H9 (cell line): ENCODE data around the gene ZSWIM5. TPM values are rescaled to one million over a fixed set of nuclear protein-coding genes. Genes with fewer than 3 reads are reported as not detected.

ENCODE experiments used
- DNase-seq: peaks from one replicate; pipeline ENCODE4 v3.0.0-alpha.2; 2017
- H2AFZ ChIP-seq: one replicate; pipeline ENCODE4 v1.6.1; 2013; ENCODE audit warnings: mild to moderate bottlenecking, low read length, control low read depth, moderate library complexity
- H2AK5ac ChIP-seq: 2 replicates; pipeline ENCODE4 v1.6.1; 2013; ENCODE audit warnings: low read length, control low read depth, mixed read lengths; ENCODE audit not compliant: insufficient read length
- H2BK120ac ChIP-seq: one replicate; pipeline ENCODE4 v1.6.1; 2013; ENCODE audit warnings: low read depth, mild to moderate bottlenecking, low read length, control low read depth, inconsistent platforms; ENCODE audit not compliant: poor library complexity, severe bottlenecking
- H2BK12ac ChIP-seq: 2 replicates; pipeline ENCODE4 v1.6.1; 2013; ENCODE audit warnings: low read length, control low read depth, mixed read lengths, low read depth; ENCODE audit not compliant: insufficient read length
- H2BK15ac ChIP-seq: 2 replicates; pipeline ENCODE4 v1.6.1; 2013; ENCODE audit warnings: low read depth, low read length, control low read depth
- H2BK20ac ChIP-seq: one replicate; pipeline ENCODE4 v1.6.1; 2013; ENCODE audit warnings: low read depth, mild to moderate bottlenecking, low read length, control low read depth, inconsistent platforms; ENCODE audit not compliant: poor library complexity, severe bottlenecking
- H2BK5ac ChIP-seq: 2 replicates; pipeline ENCODE4 v1.6.1; 2013; ENCODE audit warnings: low read length, control low read depth, mixed read lengths; ENCODE audit not compliant: insufficient read length
- H3K14ac ChIP-seq: 2 replicates; pipeline ENCODE4 v1.6.1; 2013; ENCODE audit warnings: low read length, control low read depth; ENCODE audit not compliant: insufficient read depth
- H3K18ac ChIP-seq: 2 replicates; pipeline ENCODE4 v1.6.1; 2013; ENCODE audit warnings: low read depth, mild to moderate bottlenecking, mixed read lengths, low read length, control low read depth; ENCODE audit not compliant: insufficient read length
- H3K23ac ChIP-seq: 2 replicates; pipeline ENCODE4 v1.6.1; 2013; ENCODE audit warnings: low read length, control low read depth, mixed read lengths, low read depth; ENCODE audit not compliant: insufficient read length
- H3K23me2 ChIP-seq: 2 replicates; pipeline ENCODE4 v1.6.1; 2013; ENCODE audit warnings: low read depth, mild to moderate bottlenecking, mixed read lengths, low read length, control low read depth; ENCODE audit not compliant: insufficient read length, poor library complexity, severe bottlenecking
- H3K27ac ChIP-seq: 2 replicates; pipeline ENCODE4 v1.5.1; 2013; ENCODE audit warnings: low read length, control low read depth, mixed read lengths, low read depth; ENCODE audit not compliant: insufficient read length
- H3K27me3 ChIP-seq: 2 replicates; pipeline ENCODE4 v1.6.1; 2013; ENCODE audit warnings: low read length, control low read depth, inconsistent platforms; ENCODE audit not compliant: insufficient read depth
- H3K4ac ChIP-seq: 2 replicates; pipeline ENCODE4 v1.6.1; 2013; ENCODE audit warnings: low read depth, mild to moderate bottlenecking, control low read depth, inconsistent platforms, low read length, moderate library complexity
- H3K4me1 ChIP-seq: 2 replicates; pipeline ENCODE4 v1.6.1; 2013; ENCODE audit warnings: low read length, control low read depth, inconsistent platforms; ENCODE audit not compliant: insufficient read depth
- H3K4me2 ChIP-seq: 2 replicates; pipeline ENCODE4 v1.6.1; 2013; ENCODE audit warnings: low read length, control low read depth, mixed read lengths; ENCODE audit not compliant: insufficient read length, insufficient read depth
- H3K56ac ChIP-seq: 2 replicates; pipeline ENCODE4 v1.6.1; 2013; ENCODE audit warnings: low read depth, mild to moderate bottlenecking, mixed read lengths, low read length, control low read depth; ENCODE audit not compliant: insufficient read length
- H3K79me1 ChIP-seq: 2 replicates; pipeline ENCODE4 v1.6.1; 2013; ENCODE audit warnings: low read depth, mild to moderate bottlenecking, moderate library complexity, low read length, control low read depth, inconsistent platforms; ENCODE audit not compliant: insufficient read depth, poor library complexity, severe bottlenecking
- H3K79me2 ChIP-seq: 2 replicates; pipeline ENCODE4 v1.6.1; 2013; ENCODE audit warnings: low read length, control low read depth, inconsistent platforms; ENCODE audit not compliant: insufficient read depth
- H3K9ac ChIP-seq: 2 replicates; pipeline ENCODE4 v1.6.1; 2013; ENCODE audit warnings: low read length, control low read depth, mixed read lengths; ENCODE audit not compliant: insufficient read length; ENCODE audit errors: extremely low read depth
- H3K9me3 ChIP-seq: one replicate; pipeline ENCODE4 v1.6.1; 2013; ENCODE audit warnings: low read depth, low read length, inconsistent platforms; ENCODE audit not compliant: control insufficient read depth
- H3T11ph ChIP-seq: one replicate; pipeline ENCODE4 v1.6.1; 2013; ENCODE audit warnings: mild to moderate bottlenecking, low read length, control low read depth, inconsistent platforms
- H4K20me1 ChIP-seq: one replicate; pipeline ENCODE4 v1.6.1; 2013; ENCODE audit not compliant: control insufficient read depth, insufficient read length, insufficient read depth
- H4K5ac ChIP-seq: 2 replicates; pipeline ENCODE4 v1.6.1; 2013; ENCODE audit warnings: low read depth, mild to moderate bottlenecking, mixed read lengths, low read length, control low read depth; ENCODE audit not compliant: insufficient read length
- H4K8ac ChIP-seq: replicated peaks from 2 replicates; pipeline ENCODE4 v1.6.1; 2013; ENCODE audit warnings: low read length, control low read depth, mixed read lengths, low read depth; ENCODE audit not compliant: insufficient read length
- H4K91ac ChIP-seq: 2 replicates; pipeline ENCODE4 v1.6.1; 2013; ENCODE audit warnings: low read depth, mild to moderate bottlenecking, moderate library complexity, mixed read lengths, low read length, control low read depth; ENCODE audit not compliant: insufficient read length
- H3K27ac Mint-ChIP-seq, 3 experiments: 2 replicates in 2 of 3; 3 replicates in 1 of 3; pipeline ENCODE4 v1.8.0; 2020 to 2021; ENCODE audit warnings: mixed read lengths in 3 of 3, mild to moderate bottlenecking in 1 of 3, moderate library complexity in 1 of 3
- H3K27me3 Mint-ChIP-seq: 2 replicates; pipeline ENCODE4 v1.8.0; 2021; ENCODE audit warnings: low read depth, mild to moderate bottlenecking, moderate library complexity, mixed read lengths
- H3K36me3 Mint-ChIP-seq, 3 experiments: 2 replicates in 2 of 3; 3 replicates in 1 of 3; pipeline ENCODE4 v1.8.0; 2020 to 2021; ENCODE audit warnings: low read depth in 3 of 3, mixed read lengths in 3 of 3; ENCODE audit not compliant: insufficient read depth in 1 of 3
- H3K4me1 Mint-ChIP-seq, 2 experiments: 2 replicates each; pipeline ENCODE4 v1.8.0; 2020; ENCODE audit warnings: mixed read lengths in 2 of 2
- H3K4me3 Mint-ChIP-seq, 2 experiments: 2 replicates in 1 of 2; 3 replicates in 1 of 2; pipeline ENCODE4 v1.8.0; 2020 to 2021; ENCODE audit warnings: mild to moderate bottlenecking in 2 of 2, mixed read lengths in 2 of 2, moderate library complexity in 1 of 2
- H3K9me3 Mint-ChIP-seq, 2 experiments: 2 replicates in 1 of 2; 3 replicates in 1 of 2; pipeline ENCODE4 v1.8.0; 2020; ENCODE audit warnings: mild to moderate bottlenecking in 2 of 2, mixed read lengths in 2 of 2, moderate library complexity in 1 of 2
- WGBS: extraction: QIAGEN DNeasy Blood & Tissue Kit; methylation state at CpG from one replicate; pipeline ENCODE4 v1.1.7; 2013; ENCODE audit warnings: missing lambda C conversion rate, low lambda C conversion rate, mixed read lengths; ENCODE audit not compliant: insufficient read length; ENCODE audit errors: extremely low coverage; 5-methylcytosine and 5-hydroxymethylcytosine counted together
- total RNA-seq: library from RNA; stranded (reverse); gene quantifications from 2 replicates; pipeline ENCODE4 v1.2.1, GENCODE V29; 2021
- TF ChIP-seq, protein P1 (sequence below): fragments of 200-600 bp; sonication (generic); conservative IDR thresholded peaks from 3 replicates; pipeline ENCODE4 v1.8.0; 2021; ENCODE audit warnings: antibody characterized with exemption, mild to moderate bottlenecking

The ZSWIM5 gene
- total RNA-seq, 1 experiment from 2014 or later: 3.5 TPM

DNA sequence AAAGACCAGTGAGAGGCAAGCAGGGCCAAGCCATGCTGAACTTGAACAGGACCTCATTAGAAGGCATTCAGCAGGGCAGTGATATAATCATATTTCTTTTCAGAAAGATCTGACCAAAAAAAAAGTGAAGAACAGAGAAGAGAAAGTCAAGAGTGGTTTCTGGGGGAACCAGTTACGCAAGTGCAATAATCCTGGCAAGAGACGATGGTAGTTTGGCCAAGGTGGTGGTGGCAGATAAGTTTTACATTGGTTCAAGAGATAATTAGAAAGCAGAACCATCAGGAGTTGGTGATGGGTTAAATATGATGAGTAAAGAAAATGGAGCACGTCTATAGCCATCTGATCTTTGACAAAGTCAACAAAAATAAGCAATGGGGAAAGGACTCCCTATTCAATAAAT lies 54.3 kb downstream of the ZSWIM5 start:
- no peak overlapping the region for H2BK15ac ChIP-seq
- H2AK5ac ChIP-seq: no peak overlapping the region
- H3K79me1 ChIP-seq: peaks cover 2% of the 10 kb centered on the region
- no peak overlapping the region for H3K27ac ChIP-seq
- TF ChIP-seq, protein P1, sequence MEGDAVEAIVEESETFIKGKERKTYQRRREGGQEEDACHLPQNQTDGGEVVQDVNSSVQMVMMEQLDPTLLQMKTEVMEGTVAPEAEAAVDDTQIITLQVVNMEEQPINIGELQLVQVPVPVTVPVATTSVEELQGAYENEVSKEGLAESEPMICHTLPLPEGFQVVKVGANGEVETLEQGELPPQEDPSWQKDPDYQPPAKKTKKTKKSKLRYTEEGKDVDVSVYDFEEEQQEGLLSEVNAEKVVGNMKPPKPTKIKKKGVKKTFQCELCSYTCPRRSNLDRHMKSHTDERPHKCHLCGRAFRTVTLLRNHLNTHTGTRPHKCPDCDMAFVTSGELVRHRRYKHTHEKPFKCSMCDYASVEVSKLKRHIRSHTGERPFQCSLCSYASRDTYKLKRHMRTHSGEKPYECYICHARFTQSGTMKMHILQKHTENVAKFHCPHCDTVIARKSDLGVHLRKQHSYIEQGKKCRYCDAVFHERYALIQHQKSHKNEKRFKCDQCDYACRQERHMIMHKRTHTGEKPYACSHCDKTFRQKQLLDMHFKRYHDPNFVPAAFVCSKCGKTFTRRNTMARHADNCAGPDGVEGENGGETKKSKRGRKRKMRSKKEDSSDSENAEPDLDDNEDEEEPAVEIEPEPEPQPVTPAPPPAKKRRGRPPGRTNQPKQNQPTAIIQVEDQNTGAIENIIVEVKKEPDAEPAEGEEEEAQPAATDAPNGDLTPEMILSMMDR: no peak
- peaks cover 2% of the 10 kb centered on the region; the same call in 1 of the 2 replicates for H3K27me3 ChIP-seq
- no peak overlapping the region for H4K91ac ChIP-seq
- no peak overlapping the region for H3K56ac ChIP-seq
- H3K4ac ChIP-seq: no peak overlapping the region
- Mint-ChIP-seq H3K4me1 (peaks cover 4 to 5% of the 10 kb centered on the region in 2 experiments; a peak in 2 of 4 replicates), H3K9me3 (peaks cover 2 to 6% of the 10 kb centered on the region in 2 experiments; a peak in 2 of 5 replicates), H3K4me3 (no peak overlapping the region), H3K27ac (no peak overlapping the region; a peak in 1 of 7 replicates), H3K27me3 (peaks cover 2% of the 10 kb centered on the region), H3K36me3 (no peaks in the 10 kb centered on the region)
- H3K79me2 ChIP-seq: no peaks in the 10 kb centered on the region
- H3K23ac ChIP-seq: no peak overlapping the region
- H2BK120ac ChIP-seq: no peak overlapping the region
- no peak overlapping the region for H4K5ac ChIP-seq
- H3K4me1 ChIP-seq: no peaks in the 10 kb centered on the region
- no peak overlapping the region for H3K4me2 ChIP-seq
- no peak overlapping the region for H3K14ac ChIP-seq
- H3K18ac ChIP-seq: no peak overlapping the region
- H2BK20ac ChIP-seq: no peak overlapping the region
- H4K8ac ChIP-seq: no peak overlapping the region
- no peaks in the 10 kb centered on the region for H4K20me1 ChIP-seq
- no peak overlapping the region for H3K9ac ChIP-seq
- no peaks in the 10 kb centered on the region for H3K9me3 ChIP-seq
- no peak overlapping the region for H2BK12ac ChIP-seq
- no peak overlapping the region for H2BK5ac ChIP-seq
- H2AFZ ChIP-seq: no peak overlapping the region
- H3T11ph ChIP-seq: no peak overlapping the region
- H3K23me2 ChIP-seq: no peaks in the 10 kb centered on the region
- no peak for DNase-seq
- no CpG with 5 or more reads among the region's 3 CpGs for WGBS
